GM21447 (cell line): ENCODE results near the gene GAGE12J.
"Not testable (repeated sequence)": the region's sequence is repeated elsewhere in the genome, so short reads cannot be mapped to it uniquely, and the experiment has no call there.

ENCODE experiments used
- ATAC-seq: cut with Tn5 transposase; IDR thresholded peaks from one replicate; pipeline ENCODE4 v1.9.1; 2021; ENCODE audit not compliant: unreplicated experiment

The GAGE12J gene

GRCh38 chrX:49321737-49322136 lies at the start of gene GAGE12J:
Gene GAGE12J (plus strand): TSS chrX:49322037. CDS start chrX:49323194, 1,157 bp downstream.
- ATAC-seq: not testable (repeated sequence)

GRCh38 chrX:49272421-49272820 lies 49.4 kb upstream of the GAGE12J start:
- no peak for ATAC-seq

DNA sequence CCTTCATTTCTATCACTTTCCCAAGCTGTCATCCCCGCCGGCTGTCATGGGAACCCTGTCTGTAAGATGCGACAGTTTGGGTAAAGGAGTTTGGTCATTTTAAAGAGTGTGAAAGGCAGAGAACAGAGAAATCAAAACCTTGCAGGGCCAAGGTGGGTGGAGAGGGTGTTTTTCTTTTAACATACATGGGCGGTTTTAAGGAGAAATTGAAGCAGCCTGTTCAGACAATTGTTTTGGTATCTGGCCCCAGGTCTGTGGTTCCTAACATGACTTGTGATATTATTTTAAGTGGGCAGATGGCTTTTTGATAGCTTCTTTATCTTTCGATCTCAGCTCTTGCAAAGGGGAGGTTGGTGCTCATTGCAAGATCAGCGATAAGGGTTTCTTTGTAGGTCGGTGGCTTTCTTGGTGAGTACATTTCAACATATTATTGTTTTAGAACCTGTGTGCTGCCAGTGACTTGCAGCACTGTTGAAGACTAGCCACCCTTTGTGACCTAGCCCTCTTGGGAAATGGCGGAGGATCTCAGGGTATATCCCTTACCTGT lies 48.6 kb upstream of the GAGE12J start:
- no peak for ATAC-seq

GRCh38 chrX:49276207-49276606 lies 45.6 kb upstream of the GAGE12J start:
- ATAC-seq: no peak

- no peak for ATAC-seq
Observed at GRCh38 chrX:49276671-49277534, 44.9 kb upstream of the GAGE12J start.

- ATAC-seq: no peak
Observed at GRCh38 chrX:49277535-49277830, 44.4 kb upstream of the GAGE12J start.

GRCh38 chrX:49278081-49278480 lies 43.8 kb upstream of the GAGE12J start:
- ATAC-seq: no peak

- no peak for ATAC-seq
Observed at GRCh38 chrX:49282647-49283011, 39.2 kb upstream of the GAGE12J start.

DNA sequence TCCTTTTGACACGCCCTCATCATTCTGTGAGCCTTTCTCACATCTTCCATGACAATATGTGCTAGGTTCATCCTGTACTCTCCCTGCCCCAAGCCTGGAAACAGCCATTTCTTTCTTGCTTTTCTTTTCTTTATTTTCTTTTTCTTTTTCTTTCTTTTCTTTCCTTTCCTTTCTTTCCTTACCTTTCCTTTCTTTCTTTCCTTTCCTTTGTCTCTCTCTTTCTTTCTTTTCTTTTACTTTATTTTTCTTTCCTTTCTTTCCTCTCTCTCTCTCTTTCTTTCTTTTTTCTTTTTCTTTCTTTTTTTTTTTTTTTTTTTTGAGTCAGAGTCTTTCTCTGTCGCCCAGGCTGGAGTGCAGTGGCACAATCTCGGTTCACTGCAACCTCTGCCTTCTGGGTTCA lies 37.6 kb upstream of the GAGE12J start:
- no peak for ATAC-seq

GRCh38 chrX:49286136-49286535 lies 35.7 kb upstream of the GAGE12J start:
- no peak for ATAC-seq

GRCh38 chrX:49286581-49286980 lies 35.3 kb upstream of the GAGE12J start:
- no peak for ATAC-seq

DNA sequence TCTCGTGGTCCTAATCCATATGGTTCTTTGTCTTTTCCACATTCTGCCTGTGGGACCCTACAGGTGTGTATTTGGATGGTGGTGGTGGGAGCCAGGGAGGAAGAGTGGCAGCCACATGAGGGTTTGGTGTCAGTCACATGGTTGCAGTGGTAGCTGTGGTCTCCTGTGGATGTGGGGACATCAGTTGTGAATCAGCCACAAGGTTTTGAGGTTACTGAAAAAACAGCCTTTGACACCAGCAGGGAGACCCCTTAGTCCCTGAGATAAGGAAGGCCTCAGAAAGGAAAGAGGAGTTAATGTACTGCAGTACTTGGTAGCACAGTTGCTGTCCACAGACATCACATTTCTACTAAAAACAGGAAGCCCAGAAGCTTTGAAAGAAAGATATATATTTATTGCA lies 34.2 kb upstream of the GAGE12J start:
- no peak for ATAC-seq

GRCh38 chrX:49290215-49290614 lies 31.6 kb upstream of the GAGE12J start:
- no peak for ATAC-seq

DNA sequence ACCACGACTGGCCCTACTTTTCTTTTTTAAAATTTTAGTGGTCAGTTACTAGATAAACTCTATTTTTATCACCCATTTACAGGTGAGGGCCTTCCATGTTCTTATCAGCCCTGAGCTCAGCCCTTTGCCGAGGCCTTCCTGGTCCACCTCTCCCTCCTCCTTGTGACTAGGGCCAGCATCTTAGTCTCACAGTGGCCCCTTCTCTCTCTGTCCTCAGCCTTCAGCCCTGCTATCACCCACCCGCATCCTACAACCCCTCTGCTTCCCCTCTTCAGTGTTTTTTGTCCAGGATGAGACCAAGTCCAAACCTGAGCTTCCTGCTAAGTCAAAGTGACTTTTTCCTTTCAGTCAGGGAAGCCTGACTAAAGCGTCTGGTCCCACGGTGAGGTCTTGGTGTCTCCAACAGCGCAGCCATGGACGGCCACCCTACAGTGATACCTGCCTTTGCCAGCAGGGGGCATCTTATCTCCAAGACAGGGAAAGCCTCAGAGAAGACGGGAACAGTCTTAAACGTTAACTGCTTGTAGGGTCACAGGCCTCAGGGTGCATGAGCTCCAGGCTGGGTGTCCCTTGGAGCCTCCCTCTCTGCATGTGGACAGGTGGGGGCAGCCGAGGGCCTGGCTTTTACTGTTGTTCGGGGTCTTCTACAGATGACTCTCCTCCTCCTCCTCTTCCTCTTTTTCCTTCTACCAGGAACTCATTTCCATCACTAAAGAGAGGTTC lies 30.1 kb upstream of the GAGE12J start:
- ATAC-seq: no peak

DNA sequence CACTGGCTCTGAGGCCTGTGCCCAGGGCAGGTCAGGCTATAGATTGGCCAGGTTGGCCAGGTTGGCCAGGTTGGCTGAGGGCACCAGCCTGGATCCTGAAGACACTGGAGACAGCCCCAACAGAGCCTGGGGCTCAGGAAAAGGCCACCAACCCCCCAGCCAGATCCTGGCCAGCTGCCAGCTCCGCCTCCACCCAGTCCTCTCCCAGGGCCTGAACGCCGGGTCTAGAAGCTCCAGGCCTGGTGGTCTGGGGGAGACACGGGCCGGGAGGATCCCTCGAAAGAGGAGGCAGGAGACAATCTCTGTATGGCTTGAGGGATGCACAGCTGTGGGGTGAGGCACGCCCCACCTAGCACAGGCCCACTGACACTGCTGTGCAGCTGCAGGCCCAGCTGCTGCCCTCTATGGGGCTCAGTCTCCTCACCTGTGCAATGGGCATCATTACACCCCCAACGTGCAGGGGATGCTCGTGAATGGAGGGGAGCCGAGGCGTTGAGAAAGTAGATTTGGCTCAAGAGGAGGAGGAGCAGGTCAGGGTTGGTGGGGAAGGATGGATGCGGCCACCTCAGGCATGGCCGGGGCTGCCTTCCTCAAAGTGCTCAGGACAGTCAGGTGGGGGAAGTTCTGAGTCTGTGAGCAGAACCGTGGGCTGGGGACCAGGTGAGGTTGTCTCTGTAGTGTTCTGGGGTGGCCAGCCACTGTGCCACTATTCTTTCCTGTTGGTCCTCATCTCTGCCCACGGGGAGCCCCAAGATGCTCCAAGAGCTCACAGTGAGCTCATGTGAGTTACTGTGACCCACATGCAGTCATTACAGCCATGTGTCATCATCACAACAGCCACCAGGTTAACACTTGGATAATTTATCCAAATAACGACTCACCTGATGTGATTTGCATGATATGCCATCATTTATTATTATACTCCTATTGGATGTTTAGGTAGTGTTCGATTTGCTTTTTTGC lies 29.2 kb upstream of the GAGE12J start:
- no peak for ATAC-seq

- ATAC-seq: not testable (repeated sequence)
Observed at GRCh38 chrX:49299293-49299692, 22.5 kb upstream of the GAGE12J start.

GRCh38 chrX:49300703-49301102 lies 21.1 kb upstream of the GAGE12J start:
- ATAC-seq: no peak

DNA sequence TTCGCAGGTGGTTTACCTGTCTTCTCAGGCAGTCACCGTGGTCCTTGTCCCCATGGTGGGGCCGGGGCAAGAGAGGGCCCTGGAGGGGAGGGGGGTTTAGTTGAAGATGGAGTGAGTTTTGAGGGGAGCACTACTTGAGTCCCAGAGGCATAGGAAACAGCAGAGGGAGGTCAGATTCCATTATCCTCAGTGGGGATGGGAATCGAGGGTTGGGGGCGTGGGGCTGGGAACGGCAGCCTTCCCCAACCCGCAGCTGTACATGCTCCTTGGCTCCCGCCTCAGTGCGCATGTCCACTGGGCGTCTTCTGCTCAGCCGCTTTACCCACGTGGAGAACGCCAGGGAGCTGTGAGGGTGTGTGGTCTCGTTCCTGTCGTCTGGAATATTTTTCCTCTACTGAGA lies 18.5 kb upstream of the GAGE12J start, which contains the start of gene GAGE10:
Gene GAGE10, plus strand, starts transcription at position 301 of the 400 bp plus-strand sequence. CDS start 1,214 bp downstream, outside the sequence.
- ATAC-seq: no peak

GRCh38 chrX:49307775-49308174 lies 14.1 kb upstream of the GAGE12J start:
- ATAC-seq: not testable (repeated sequence)

DNA sequence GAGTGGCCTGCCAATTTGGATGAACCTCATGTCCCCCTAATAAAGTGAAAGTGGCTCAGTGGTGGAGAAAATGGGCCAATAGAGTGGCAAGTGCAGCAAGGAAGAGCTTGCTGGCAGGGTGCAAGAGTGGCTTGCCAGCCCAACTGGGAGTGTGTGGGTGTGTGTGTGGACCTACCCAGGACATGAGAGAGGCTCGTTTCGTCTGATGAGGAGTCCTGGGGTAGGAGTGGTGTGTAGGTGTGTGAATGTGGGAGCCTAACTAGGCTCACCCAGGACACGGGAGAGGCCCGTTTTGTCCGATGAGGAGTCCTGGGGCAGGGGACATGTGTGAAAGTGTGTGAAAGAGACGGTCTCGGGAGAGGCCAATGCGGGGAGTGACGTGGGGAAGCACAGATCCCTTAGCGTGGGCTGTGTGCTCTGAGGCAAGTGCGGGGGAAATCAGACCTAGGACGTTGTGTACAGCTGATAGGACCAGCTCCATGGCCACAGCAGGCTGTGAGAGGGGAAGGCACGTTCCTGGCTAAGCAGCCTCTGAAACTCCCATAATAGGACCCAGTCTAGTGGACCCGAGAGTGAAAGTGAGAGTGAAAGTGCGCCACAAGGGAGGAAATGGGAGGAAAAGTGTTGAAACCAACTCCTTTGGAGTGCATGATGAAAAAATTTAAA lies 13.1 kb upstream of the GAGE12J start:
- no peak for ATAC-seq
